Glutamatergic neuron (in vitro differentiated cells): ENCODE data around the gene CNN1. TPM values are rescaled to one million over a fixed set of nuclear protein-coding genes. Genes with fewer than 3 reads are reported as not detected.

Experiments used
- DNase-seq: peaks from one replicate; pipeline ENCODE4 v3.0.0; 2022
- H3K27ac Mint-ChIP-seq: one replicate; pipeline ENCODE4 v1.8.0; 2020; ENCODE audit warnings: mild to moderate bottlenecking, mixed read lengths, inconsistent platforms; ENCODE audit not compliant: unreplicated experiment
- H3K27me3 Mint-ChIP-seq: one replicate; pipeline ENCODE4 v1.8.0; 2020; ENCODE audit warnings: mild to moderate bottlenecking, moderate library complexity, mixed read lengths, inconsistent platforms; ENCODE audit not compliant: unreplicated experiment
- H3K36me3 Mint-ChIP-seq: one replicate; pipeline ENCODE4 v1.8.0; 2020; ENCODE audit warnings: mild to moderate bottlenecking, mixed read lengths, inconsistent platforms; ENCODE audit not compliant: unreplicated experiment
- H3K4me1 Mint-ChIP-seq: one replicate; pipeline ENCODE4 v1.8.0; 2020; ENCODE audit warnings: mild to moderate bottlenecking, low read depth, mixed read lengths, inconsistent platforms; ENCODE audit not compliant: unreplicated experiment
- H3K4me3 Mint-ChIP-seq: one replicate; pipeline ENCODE4 v1.8.0; 2020; ENCODE audit warnings: mild to moderate bottlenecking, mixed read lengths, inconsistent platforms; ENCODE audit not compliant: unreplicated experiment
- H3K9me3 Mint-ChIP-seq: one replicate; pipeline ENCODE4 v1.8.0; 2020; ENCODE audit warnings: mild to moderate bottlenecking, moderate library complexity, mixed read lengths, inconsistent platforms; ENCODE audit not compliant: unreplicated experiment
- total RNA-seq: library from RNA; stranded (reverse); fragmentation: NEBNext Ultra II Directional; extraction: Animal tissue kit (Norgen Biotek cat#: 25700); gene quantifications from one replicate; pipeline ENCODE4 v1.2.1, GENCODE V29; 2021; ENCODE audit not compliant: unreplicated experiment
- TF ChIP-seq, protein P1 (sequence below): fragments of 200-600 bp; sonication (generic); IDR thresholded peaks from one replicate; pipeline ENCODE4 v1.5.0; 2021; ENCODE audit not compliant: partially characterized antibody, unreplicated experiment

CNN1 gene
- total RNA-seq, 1 donor from 2014 or later = 2.3 TPM

DNA sequence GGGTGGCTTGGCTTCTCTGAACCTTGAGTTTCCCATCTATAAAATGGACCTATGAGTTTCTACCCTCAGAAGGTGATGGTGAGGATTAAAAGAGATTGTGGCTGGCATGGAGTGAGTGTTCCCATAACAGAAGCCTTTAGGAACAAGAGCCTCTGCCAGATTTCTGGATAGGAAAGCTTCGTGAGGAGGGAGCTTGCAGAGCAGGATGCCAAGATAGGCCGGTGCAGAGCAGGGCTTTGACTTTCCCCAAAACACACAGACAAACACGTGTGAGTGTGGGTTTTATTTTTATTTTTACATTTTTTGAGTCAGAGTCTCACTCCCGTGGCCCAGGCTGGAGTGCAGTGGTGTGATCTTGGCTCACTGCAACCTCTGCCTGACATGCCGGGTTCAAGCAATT, 3.7 kb upstream of the CNN1 start:
- peak overlapping the region; percentile 57 for H3K27ac Mint-ChIP-seq
- H3K36me3 Mint-ChIP-seq = no peaks in the 10 kb centered on the region
- peaks cover 6% of the 10 kb centered on the region for H3K9me3 Mint-ChIP-seq
- H3K4me1 Mint-ChIP-seq = peaks cover 5% of the 10 kb centered on the region
- DNase-seq = no peak
- H3K4me3 Mint-ChIP-seq = peak overlapping the region; percentile 74
- peaks cover 7% of the 10 kb centered on the region for H3K27me3 Mint-ChIP-seq
- TF ChIP-seq, protein P1, sequence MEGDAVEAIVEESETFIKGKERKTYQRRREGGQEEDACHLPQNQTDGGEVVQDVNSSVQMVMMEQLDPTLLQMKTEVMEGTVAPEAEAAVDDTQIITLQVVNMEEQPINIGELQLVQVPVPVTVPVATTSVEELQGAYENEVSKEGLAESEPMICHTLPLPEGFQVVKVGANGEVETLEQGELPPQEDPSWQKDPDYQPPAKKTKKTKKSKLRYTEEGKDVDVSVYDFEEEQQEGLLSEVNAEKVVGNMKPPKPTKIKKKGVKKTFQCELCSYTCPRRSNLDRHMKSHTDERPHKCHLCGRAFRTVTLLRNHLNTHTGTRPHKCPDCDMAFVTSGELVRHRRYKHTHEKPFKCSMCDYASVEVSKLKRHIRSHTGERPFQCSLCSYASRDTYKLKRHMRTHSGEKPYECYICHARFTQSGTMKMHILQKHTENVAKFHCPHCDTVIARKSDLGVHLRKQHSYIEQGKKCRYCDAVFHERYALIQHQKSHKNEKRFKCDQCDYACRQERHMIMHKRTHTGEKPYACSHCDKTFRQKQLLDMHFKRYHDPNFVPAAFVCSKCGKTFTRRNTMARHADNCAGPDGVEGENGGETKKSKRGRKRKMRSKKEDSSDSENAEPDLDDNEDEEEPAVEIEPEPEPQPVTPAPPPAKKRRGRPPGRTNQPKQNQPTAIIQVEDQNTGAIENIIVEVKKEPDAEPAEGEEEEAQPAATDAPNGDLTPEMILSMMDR = no peak

DNA sequence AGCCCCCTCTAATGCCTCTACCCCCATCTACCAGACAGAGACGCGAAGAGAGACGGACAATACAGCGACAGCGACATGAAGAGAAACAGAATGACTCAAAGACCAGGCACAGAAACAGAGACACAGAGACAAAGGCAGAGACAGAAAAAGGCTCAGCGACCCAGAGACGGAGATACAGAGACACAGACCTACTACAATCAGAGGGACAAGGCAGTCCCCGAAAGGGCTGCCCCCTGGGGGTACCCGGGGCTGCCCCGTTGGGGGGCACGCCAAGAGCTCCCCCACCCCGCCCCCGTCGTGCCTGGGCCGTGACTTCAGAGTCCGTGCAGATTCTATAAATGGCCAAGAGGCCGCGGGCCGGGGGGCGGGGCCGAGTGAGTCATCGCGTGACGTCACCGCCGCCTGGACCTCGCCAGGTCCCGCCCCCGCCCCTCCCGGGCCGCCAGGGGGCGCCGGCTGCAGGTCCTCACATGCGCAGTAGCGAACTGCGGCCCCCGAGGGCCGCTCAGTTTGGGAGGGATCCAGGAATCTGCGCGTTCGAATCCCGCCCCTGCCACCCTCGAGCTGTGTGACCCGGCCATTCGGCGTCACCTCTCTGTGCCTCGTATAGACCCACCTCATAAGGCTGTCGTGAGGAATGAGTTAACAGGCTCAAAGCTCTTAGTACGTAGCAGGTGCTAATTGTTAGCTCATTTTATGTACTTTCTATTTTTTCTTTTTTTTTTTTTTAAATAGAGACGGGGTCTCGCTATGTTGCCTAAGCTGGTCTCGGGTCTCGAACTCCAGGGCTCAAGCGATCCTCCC, 2.7 kb upstream of the CNN1 start:
- peaks cover 7% of the 10 kb centered on the region for H3K27me3 Mint-ChIP-seq
- TF ChIP-seq, protein P1 = peak; percentile 99
- DNase-seq = peak; percentile 98
- H3K27ac Mint-ChIP-seq = peak overlapping the region; percentile 90
- no peaks in the 10 kb centered on the region for H3K36me3 Mint-ChIP-seq
- H3K9me3 Mint-ChIP-seq = peaks cover 6% of the 10 kb centered on the region
- peaks cover 2% of the 10 kb centered on the region for H3K4me1 Mint-ChIP-seq
- H3K4me3 Mint-ChIP-seq = peak overlapping the region; percentile 89

DNA sequence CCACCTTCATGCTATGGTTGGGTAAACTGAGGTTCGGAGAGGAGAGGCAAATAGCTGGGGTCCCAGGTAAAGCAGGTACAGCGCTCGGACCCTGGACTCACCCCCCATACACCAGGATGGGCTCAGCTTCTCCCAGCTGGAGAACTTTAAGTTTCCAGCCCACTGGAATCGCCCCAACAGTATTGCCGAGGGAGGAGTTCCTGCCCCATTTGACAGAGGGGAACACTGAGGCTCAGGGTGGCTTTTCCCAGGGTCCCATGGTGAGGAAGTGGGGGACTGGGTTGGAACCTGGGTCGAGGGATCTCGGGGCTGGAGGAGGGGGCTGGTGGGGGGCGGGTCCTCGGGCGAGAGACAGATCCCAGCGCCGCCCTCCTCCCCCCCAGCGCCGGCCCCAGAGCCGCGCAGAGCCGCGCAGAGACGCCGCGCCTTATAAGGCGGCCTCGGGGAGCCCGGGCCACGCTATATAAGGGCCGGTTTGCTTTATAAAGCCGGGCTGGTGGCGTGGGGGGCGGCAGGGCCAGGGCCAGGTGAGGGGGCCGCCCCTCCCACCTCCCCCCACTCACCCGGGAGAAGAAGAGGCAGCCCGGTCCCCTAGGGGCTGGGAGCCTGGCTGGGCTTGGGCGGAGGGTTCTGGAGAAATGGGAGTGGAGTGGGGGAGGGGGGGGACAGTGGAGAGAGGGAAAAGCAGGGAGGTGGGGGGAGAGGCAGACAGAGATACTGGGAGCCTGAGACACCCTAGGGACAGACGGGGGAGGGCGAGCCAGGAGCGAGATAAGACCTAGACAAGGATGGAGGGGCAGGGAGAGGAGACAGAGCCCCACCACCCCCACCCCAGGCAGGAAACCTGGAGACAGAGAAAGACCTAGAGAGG, 1.1 kb downstream of the CNN1 start:
- Mint-ChIP-seq H3K4me3 (peak overlapping the region; percentile 30), H3K36me3 (no peaks in the 10 kb centered on the region), H3K27ac (no peak overlapping the region), H3K4me1 (peaks cover 2% of the 10 kb centered on the region), H3K27me3 (peaks cover 5% of the 10 kb centered on the region), H3K9me3 (peaks cover 5% of the 10 kb centered on the region)
- peak; percentile 40 for DNase-seq
- TF ChIP-seq, protein P1 = no peak

DNA sequence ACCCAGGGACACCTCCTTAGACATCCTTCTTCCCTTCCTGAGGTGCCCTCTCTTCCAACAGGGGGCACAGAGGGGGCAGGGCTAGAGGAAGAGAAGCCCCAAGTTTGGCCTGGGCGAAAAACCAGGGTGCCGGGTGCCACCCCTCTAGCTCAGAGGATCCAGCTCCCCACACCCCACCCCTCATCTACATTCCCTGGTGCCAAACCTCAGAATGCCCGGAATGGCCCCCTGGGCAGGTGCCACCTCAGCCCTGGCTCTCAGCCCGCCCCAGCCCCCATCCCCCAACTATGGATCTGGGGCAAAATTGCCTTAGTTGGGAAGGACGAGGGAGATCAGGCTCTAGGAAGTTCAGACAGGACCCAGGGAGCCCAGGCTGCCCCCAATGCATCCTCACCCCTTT, 2.0 kb downstream of the CNN1 start:
- no peak overlapping the region for H3K4me3 Mint-ChIP-seq
- H3K36me3 Mint-ChIP-seq = no peaks in the 10 kb centered on the region
- DNase-seq = no peak
- peaks cover 2% of the 10 kb centered on the region for H3K27me3 Mint-ChIP-seq
- no peaks in the 10 kb centered on the region for H3K4me1 Mint-ChIP-seq
- TF ChIP-seq, protein P1 = no peak
- no peak overlapping the region for H3K27ac Mint-ChIP-seq
- peaks cover 3% of the 10 kb centered on the region for H3K9me3 Mint-ChIP-seq
